PC-9 (cell line): ENCODE data around the gene ZNF618. TPM values are rescaled to one million over a fixed set of nuclear protein-coding genes. Genes with fewer than 3 reads are reported as not detected.

Experiments used
- BruUV-seq: library from RNA; stranded (reverse); fragments of 400-500 nt; replicated peaks from 2 replicates; lab custom pipeline; 2021; lab: Mats Ljungman, UMichigan
- CTCF ChIA-PET: fragments of 300-600 bp; sonication (Branson Sonifier 250); formaldehyde crosslinking; loops from one replicate; lab custom pipeline; 2022; ENCODE audit warnings: antibody characterized with exemption; lab: Charles Lee
- POLR2A ChIA-PET: fragments of 300-600 bp; sonication (Branson Sonifier 250); formaldehyde crosslinking; loops from one replicate; lab custom pipeline; 2022; ENCODE audit warnings: antibody characterized with exemption; ENCODE audit not compliant: unreplicated experiment; lab: Charles Lee
- DNase-seq, 2 experiments: peaks; one replicate each; pipeline versions ENCODE4 v3.0.0 to v3.0.0-alpha.2; 2015 to 2022; ENCODE audit warnings: mixed read lengths in 1 of 2
- H2AFZ ChIP-seq: fragments of 200-600 bp; sonication (generic); 2 replicates; pipeline ENCODE4 v1.8.1; 2017; ENCODE audit warnings: antibody characterized with exemption
- H3F3A ChIP-seq: fragments of 200-600 bp; sonication (generic); 2 replicates; pipeline ENCODE4 v1.8.1; 2017; ENCODE audit warnings: antibody characterized with exemption, mild to moderate bottlenecking, low read depth; ENCODE audit not compliant: insufficient read depth
- H3K27ac ChIP-seq: fragments of 200-600 bp; sonication (generic); 2 replicates; pipeline ENCODE4 v1.6.1; 2016; ENCODE audit warnings: mixed run types
- H3K27me3 ChIP-seq: fragments of 200-600 bp; sonication (generic); 2 replicates; pipeline ENCODE4 v1.6.1; 2016; ENCODE audit warnings: low read depth, mixed run types; ENCODE audit not compliant: insufficient read depth
- H3K36me3 ChIP-seq: fragments of 200-600 bp; sonication (generic); 2 replicates; pipeline ENCODE4 v1.6.1; 2016; ENCODE audit warnings: low read depth, mixed run types
- H3K4me1 ChIP-seq: fragments of 200-600 bp; sonication (generic); replicated peaks from 2 replicates; pipeline ENCODE4 v1.6.1; 2016; ENCODE audit warnings: mixed run types; ENCODE audit not compliant: insufficient read depth
- H3K4me2 ChIP-seq: fragments of 200-600 bp; sonication (generic); 2 replicates; pipeline ENCODE4 v1.6.1; 2017; ENCODE audit warnings: mixed run types
- H3K4me3 ChIP-seq: fragments of 200-600 bp; sonication (generic); 2 replicates; pipeline ENCODE4 v1.6.1; 2016; ENCODE audit warnings: mixed run types
- H3K79me2 ChIP-seq: fragments of 200-600 bp; sonication (generic); 2 replicates; pipeline ENCODE4 v1.6.1; 2017; ENCODE audit warnings: low read depth, mixed run types
- H3K9me2 ChIP-seq: fragments of 200-600 bp; sonication (generic); 2 replicates; pipeline ENCODE4 v1.8.1; 2017; ENCODE audit warnings: mild to moderate bottlenecking; ENCODE audit not compliant: insufficient read depth
- H3K9me3 ChIP-seq: fragments of 200-600 bp; sonication (generic); 2 replicates; pipeline ENCODE4 v1.8.1; 2016; ENCODE audit warnings: low read depth; ENCODE audit not compliant: insufficient read depth
- H4K20me1 ChIP-seq: fragments of 200-600 bp; sonication (generic); 2 replicates; pipeline ENCODE4 v1.8.1; 2017; ENCODE audit not compliant: insufficient read depth
- EZH2 ChIP-seq: fragments of 200-600 bp; sonication (generic); IDR thresholded peaks from 2 replicates; pipeline ENCODE4 v1.8.0; 2017; ENCODE audit warnings: antibody characterized with exemption, low read depth
- intact Hi-C: fragments of 100-400 bp; cut with micrococcal nuclease; formaldehyde crosslinking; loops from one replicate; pipeline ENCODE4 v1.10.0; 2022; ENCODE audit not compliant: unreplicated experiment
- total RNA-seq: library from RNA; stranded (reverse); gene quantifications from 2 replicates; pipeline ENCODE4 v1.2.3, GENCODE V29; 2021
- TF ChIP-seq, protein P1 (sequence below): fragments of 200-600 bp; sonication (generic); conservative IDR thresholded peaks from 2 replicates; pipeline ENCODE4 v1.6.1; 2017; ENCODE audit warnings: mixed run types, antibody characterized with exemption, mild to moderate bottlenecking, moderate library complexity

The ZNF618 gene
- total RNA-seq, 1 experiment from 2014 or later = 0.20 TPM

- no TSS peak for BruUV-seq
- CTCF ChIA-PET = no interaction called here
- H3K4me1 ChIP-seq = no peaks in the 10 kb centered on the region
- no peak overlapping the region for H3K4me3 ChIP-seq
- no peak overlapping the region for H3K4me2 ChIP-seq
- H3F3A ChIP-seq = no peaks in the 10 kb centered on the region
- H2AFZ ChIP-seq = no peak overlapping the region
- intact Hi-C loops = no loop called here
- no peak for DNase-seq
- no peaks in the 10 kb centered on the region for H3K36me3 ChIP-seq
- no peaks in the 10 kb centered on the region for H4K20me1 ChIP-seq
- no peak overlapping the region for H3K27ac ChIP-seq
- no peaks in the 10 kb centered on the region for H3K79me2 ChIP-seq
- H3K9me2 ChIP-seq = no peaks in the 10 kb centered on the region
- peaks cover 4% of the 10 kb centered on the region for H3K9me3 ChIP-seq
- POLR2A ChIA-PET = no interaction called here
- H3K27me3 ChIP-seq = no peaks in the 10 kb centered on the region
- no peak for TF ChIP-seq EZH2
Measured at GRCh38 chr9:114098021-114098935, 222.2 kb downstream of the ZNF618 start.

- Histone ChIP-seq H3K4me1 (no peaks in the 10 kb centered on the region), H3K4me2 (no peak within 1 kb of the TSS), H4K20me1 (no peaks in the 10 kb centered on the region), H3K9me3 (peaks cover 4% of the 10 kb centered on the region), H3F3A (no peaks in the 10 kb centered on the region), H3K27me3 (0 out of 2 replicates have a peak, but pooled peaks cover under 1% of the 10 kb centered on the region), H3K4me3 (no peak within 1 kb of the TSS), H3K9me2 (no peaks in the 10 kb centered on the region), H3K27ac (no peak within 1 kb of the TSS), H3K36me3 (no peaks in the 10 kb centered on the region), H2AFZ (no peak within 1 kb of the TSS), H3K79me2 (no peaks in the 10 kb centered on the region)
- TF ChIP-seq, protein P1, sequence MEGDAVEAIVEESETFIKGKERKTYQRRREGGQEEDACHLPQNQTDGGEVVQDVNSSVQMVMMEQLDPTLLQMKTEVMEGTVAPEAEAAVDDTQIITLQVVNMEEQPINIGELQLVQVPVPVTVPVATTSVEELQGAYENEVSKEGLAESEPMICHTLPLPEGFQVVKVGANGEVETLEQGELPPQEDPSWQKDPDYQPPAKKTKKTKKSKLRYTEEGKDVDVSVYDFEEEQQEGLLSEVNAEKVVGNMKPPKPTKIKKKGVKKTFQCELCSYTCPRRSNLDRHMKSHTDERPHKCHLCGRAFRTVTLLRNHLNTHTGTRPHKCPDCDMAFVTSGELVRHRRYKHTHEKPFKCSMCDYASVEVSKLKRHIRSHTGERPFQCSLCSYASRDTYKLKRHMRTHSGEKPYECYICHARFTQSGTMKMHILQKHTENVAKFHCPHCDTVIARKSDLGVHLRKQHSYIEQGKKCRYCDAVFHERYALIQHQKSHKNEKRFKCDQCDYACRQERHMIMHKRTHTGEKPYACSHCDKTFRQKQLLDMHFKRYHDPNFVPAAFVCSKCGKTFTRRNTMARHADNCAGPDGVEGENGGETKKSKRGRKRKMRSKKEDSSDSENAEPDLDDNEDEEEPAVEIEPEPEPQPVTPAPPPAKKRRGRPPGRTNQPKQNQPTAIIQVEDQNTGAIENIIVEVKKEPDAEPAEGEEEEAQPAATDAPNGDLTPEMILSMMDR = no peak
- TF ChIP-seq EZH2 = no peak
- POLR2A ChIA-PET = interaction anchor here (0.6 kb wide), 1 partner anchor 437 kb away, joined by 26 read pairs; no protein-coding TSS in a partner anchor
- DNase-seq = no peak
- BruUV-seq = no TSS peak
- intact Hi-C loops = no loop called here
- CTCF ChIA-PET = no interaction called here
Measured at GRCh38 chr9:114098936-114099668, 223.0 kb downstream of the ZNF618 start, which contains the start of gene KIF12. TSS of gene KIF12 (minus strand) at chr9:114099292. CDS start at chr9:114099276, 16 bp downstream.

DNA sequence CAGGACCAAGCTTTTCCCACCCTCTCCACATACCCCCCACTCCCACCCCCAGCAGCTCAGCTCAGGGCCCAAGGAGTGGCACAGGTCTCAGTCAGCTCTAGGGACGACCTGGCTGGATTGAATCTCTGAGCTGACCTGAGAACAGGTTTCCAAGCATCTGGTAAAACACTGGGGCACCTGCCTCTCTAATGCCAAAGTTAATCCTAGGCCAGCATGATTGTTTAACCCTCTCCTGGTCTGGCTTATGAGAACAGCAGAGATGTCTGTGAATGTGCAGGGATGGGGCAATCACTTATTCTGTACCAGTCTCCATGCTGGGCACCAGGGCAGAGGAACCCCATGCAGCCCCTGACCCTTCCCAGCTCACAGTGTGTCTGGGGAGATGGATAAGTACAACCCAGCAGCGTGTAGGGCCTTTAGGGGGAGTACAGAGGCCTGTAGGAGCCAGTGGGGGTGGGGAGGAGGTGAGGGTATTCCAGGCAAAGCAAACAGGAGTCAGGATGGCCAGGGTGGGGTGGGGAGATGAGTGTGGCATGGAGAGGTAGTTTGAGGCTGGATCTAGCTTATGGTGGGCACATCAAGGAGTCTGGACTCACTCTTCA is 223.7 kb downstream of the ZNF618 start:
- intact Hi-C loops = no loop called here
- Histone ChIP-seq H3K79me2 (no peaks in the 10 kb centered on the region), H3K9me2 (no peaks in the 10 kb centered on the region), H2AFZ (no peak overlapping the region), H3K4me3 (no peak overlapping the region), H3K27ac (no peak overlapping the region), H3K4me1 (no peaks in the 10 kb centered on the region), H3K4me2 (no peak overlapping the region), H3K36me3 (no peaks in the 10 kb centered on the region), H3F3A (no peaks in the 10 kb centered on the region), H4K20me1 (no peaks in the 10 kb centered on the region), H3K27me3 (peaks cover 7% of the 10 kb centered on the region; the same call in 1 of the 2 replicates), H3K9me3 (peaks cover 4% of the 10 kb centered on the region)
- no peak for DNase-seq
- CTCF ChIA-PET = no interaction called here
- TF ChIP-seq, protein P1 = no peak
- no peak for TF ChIP-seq EZH2
- no TSS peak for BruUV-seq
- POLR2A ChIA-PET = interaction anchor here (0.6 kb wide), 1 partner anchor 436 kb away, joined by 26 read pairs; no protein-coding TSS in a partner anchor
